B cell (primary cell): ENCODE measurements around the gene CACNG7.

Source experiments
- CTCF ChIP-seq: fragments of 200-600 bp; IDR thresholded peaks from one replicate; pipeline ENCODE4 v1.8.0; 2022; ENCODE audit warnings: antibody characterized with exemption, mild to moderate bottlenecking
- EZH2 ChIP-seq: IDR thresholded peaks from 2 replicates; pipeline ENCODE4 v1.6.1; 2012; ENCODE audit warnings: borderline replicate concordance, low read depth, mild to moderate bottlenecking, moderate library complexity, low read length; ENCODE audit not compliant: insufficient read depth, poor library complexity, severe bottlenecking

- TF ChIP-seq CTCF = no peak
- TF ChIP-seq EZH2 = no peak
Observed at GRCh38 chr19:53917356-53917755, 8.3 kb downstream of the CACNG7 start.
